GM21526 (cell line): ENCODE results near the gene OR6V1.

Source experiments
- ATAC-seq: cut with Tn5 transposase; IDR thresholded peaks from one replicate; pipeline ENCODE4 v1.9.1; 2021; ENCODE audit warnings: moderate library complexity; ENCODE audit not compliant: unreplicated experiment, low FRiP score

The OR6V1 gene

GRCh38 chr7:143052041-143052440, at the start of gene OR6V1:
Gene OR6V1 (plus strand): TSS chr7:143052341. CDS start chr7:143052341, 0 bp downstream.
- ATAC-seq = no peak

- ATAC-seq = no peak
Measured at GRCh38 chr7:143002898-143003297, 49.2 kb upstream of the OR6V1 start.

DNA sequence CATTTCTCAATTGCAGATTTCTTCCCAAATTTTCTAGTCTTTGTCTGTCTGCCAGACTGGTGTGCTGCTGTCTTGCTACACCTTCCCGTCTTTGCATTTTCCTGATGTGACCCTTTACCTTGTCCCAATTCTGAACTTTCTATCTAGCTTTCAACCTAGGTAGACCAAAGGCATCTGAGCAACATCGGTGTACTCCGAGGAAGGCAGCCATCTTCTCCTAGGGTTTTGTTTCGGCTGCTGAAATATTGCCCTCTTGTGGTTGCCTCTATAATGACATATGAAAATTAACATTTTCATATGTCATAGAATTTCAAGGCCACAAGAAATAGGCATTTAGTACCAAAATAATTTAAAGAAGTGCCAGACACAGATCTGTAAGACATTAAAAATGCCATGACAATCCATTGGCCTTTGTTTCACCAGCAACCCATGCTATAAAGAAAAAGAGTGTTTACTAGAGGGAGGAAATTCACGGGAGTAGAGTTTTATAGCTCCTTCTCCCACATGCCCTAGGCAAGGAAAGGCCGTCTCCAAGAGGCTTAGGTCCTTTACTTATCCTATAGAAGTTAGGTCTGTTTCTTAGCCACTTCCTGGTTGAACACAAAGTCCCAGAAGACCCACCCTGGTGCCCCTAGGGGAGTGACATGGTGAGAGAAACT, 48.6 kb upstream of the OR6V1 start:
- ATAC-seq = peak; percentile 60

GRCh38 chr7:143005632-143006260, 46.4 kb upstream of the OR6V1 start:
- no peak for ATAC-seq

DNA sequence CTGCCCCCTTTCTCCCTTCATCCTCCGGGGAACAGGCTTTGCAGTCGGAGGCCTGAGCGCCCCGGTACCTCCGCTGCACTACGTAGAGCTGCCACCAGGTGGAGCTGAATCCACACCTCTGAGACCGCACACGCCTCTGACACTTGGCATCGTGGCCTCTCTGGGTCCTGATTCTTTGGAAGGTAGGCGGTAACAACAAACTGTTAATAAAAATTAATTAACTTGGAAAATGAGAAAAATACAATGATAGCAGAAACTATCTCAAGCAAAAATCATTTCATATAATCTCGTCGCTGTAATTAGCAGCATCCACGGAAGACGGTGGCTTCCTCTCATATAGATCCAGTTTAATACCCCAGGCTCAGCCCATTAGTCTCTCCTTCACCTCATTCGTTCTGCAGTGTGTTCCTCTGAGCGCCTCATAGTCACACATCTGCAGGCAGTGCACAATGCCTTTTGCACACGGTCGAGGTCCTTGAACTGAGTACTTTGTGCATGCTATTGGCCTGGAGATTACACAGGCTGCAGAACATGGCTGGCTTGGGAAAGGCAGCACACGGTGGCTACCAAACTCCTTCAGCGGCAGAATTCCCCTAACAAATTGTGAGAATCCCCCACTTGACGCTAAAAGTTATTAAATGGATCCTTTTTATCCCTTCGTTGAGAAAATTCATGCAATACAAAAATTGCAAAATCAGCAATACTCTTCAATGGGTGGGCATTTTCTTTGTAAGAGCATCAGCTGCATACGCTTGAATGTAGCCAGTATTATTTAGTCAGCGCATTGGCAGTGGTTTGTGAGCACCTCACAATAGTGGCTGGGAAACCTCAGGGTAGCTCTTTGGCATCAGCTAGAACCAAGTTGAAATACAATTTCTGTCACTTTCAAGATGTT, 43.9 kb upstream of the OR6V1 start:
- peak; percentile 90 for ATAC-seq

DNA sequence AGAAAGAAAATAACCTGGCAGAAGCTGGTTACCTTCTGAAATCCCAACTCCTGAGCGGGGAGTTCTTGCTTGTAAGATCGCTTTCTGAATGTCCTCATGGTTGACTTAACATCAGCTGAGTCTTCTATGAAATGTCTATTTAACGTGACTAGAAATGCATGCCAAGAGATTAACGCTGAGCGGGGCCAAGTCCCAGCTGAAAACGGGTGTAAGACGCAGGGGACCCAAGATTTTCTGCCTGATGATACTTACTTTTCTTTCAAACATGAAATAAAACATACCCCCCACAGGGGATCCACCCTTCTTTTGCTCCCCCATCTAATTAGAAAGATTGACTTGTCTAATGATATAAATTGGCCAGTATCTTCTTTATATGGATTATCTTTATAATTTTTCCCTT, 40.1 kb upstream of the OR6V1 start:
- ATAC-seq = no peak

DNA sequence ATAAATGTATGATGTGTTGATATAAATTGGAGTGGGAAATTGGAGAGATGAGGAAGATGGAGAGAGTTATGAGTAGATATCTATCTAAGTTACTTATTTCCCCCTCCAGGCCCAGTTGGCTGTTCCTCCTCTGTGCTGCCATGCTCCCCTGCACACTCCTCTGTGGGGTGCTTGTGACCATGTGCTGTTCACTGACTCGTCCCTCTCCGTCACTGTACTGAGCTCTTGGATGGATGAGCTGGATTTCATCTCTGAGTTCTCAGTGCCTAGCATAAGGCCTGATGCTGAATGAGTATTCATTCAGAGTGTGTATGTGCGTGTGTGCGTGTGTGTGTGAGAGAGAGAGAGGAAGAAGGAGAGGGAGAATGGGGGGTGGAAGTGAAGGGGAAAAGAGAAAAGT, 39.7 kb upstream of the OR6V1 start:
- no peak for ATAC-seq

DNA sequence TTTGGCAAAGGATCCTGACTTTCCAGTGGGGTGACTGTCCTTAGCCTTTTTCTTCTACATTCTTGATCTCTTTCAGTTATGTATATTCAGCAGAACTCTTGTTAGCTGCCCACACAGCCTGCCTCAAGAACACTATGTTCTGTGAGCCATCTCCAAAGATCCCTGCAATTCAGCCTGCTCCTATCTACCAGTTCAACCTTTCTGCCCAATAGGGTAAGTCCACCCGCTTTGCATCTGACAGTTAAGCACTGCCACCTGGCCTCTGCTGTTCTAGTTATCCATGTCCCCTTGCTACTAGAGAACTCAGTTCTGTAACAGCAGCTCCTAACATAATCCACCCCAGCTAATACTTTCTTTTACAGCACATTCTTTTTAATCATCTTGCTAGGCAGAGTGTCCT, 38.7 kb upstream of the OR6V1 start:
- no peak for ATAC-seq

DNA sequence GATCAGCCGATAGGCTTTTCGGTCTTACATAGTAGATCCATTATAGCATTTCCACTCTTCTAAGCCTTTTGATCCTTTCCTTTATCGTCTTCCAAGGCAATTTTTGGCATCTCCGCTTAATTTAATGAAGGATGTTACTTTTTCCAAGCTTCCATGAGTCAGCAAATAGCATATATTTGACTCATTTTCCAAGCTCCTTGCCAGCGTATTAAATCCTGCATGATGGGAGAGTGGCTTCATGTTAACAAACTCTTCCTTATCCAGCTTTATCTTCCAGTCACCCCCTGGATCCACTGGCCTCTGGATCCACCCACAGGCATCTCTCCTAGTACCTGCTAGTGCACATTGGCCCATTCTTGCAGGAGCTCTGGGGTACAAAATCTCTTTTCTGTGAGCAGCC, 38.2 kb upstream of the OR6V1 start:
- no peak for ATAC-seq

GRCh38 chr7:143015084-143015483, 37.1 kb upstream of the OR6V1 start:
- ATAC-seq = peak; percentile 98

GRCh38 chr7:143015926-143016490, 36.1 kb upstream of the OR6V1 start:
- no peak for ATAC-seq

DNA sequence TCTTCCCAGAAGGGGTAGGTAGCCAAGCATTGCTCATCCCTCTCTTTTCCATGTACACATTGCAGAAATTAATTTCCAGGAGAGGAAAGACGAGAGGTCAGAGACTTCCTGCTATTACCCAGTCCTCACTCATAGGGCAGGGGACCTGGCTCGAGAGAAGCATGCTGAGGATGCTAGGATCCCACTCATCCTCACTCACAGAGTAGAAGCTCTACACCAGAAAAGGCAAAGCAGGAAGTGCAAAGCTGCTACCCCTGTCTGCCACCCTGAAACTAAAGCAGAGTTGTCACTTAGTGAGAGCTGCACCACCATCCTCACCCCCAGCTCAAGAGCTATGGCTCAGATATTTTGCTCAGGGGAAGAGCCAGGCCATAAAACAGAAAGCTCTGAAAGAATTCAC, 35.1 kb upstream of the OR6V1 start:
- no peak for ATAC-seq

DNA sequence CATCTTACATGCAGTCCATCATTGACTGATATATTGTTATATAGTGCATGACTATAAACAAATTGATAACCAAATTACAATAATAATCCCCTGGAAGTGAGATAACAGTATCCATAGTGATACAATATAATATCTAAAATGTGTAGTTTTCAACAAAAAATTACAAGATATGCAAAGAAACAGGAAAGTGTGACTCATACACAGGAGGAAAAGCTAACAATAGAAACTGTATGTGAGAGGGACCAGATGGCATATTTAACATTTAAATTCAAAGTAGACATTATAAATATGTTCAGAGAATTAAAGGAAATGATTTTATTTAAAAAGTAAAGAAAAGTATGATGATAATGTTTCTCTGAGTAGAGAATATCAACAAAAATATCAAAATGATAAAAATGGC, 33.2 kb upstream of the OR6V1 start:
- no peak for ATAC-seq

GRCh38 chr7:143023047-143023446, 29.1 kb upstream of the OR6V1 start:
- no peak for ATAC-seq

- ATAC-seq = no peak
Measured at GRCh38 chr7:143025371-143025770, 26.8 kb upstream of the OR6V1 start.

DNA sequence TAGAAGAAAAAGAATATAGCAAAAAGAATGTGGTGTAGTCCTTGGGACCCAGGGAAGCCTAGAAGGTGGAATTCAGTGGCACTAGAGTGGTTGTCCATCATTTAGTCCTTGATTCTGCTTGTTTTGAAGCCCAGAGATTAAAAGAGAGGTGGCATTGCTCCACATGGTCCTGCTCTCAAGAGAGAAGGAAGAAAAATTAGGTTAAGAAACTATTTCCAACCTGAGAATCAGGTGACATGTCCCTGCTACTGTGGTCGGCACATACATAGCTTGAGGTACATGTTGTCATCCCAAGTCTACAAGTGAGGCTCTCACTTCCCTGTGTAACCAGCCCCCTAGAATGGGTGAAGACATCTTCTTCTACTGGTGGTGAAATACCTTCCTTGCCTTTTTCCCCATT, 25.1 kb upstream of the OR6V1 start, which contains the start of gene OR9A2:
Gene OR9A2, minus strand, starts transcription at position 101 of the 400 bp plus-strand sequence. Its CDS starts 0 bp downstream, at position 101.
- ATAC-seq = no peak

GRCh38 chr7:143027683-143028082, 24.5 kb upstream of the OR6V1 start:
- no peak for ATAC-seq

DNA sequence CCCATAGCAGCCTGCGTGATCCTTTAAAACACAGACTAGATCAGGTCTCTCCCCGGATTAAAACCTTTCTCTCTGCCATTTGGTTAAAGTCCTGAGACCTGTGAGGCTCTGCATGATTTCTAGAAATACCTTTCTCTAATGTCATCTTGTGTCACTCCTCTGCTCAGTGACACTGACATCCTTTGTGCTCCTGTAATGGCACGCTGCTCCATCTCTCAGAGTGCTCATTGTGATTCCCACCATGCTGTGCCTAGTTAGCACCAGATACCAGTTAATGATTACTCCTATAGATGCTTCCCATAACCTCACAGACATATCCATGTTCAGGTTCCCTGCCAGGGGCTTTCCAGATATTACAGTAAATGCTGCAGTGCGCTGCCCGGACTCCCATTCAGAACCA, 13.5 kb upstream of the OR6V1 start:
- ATAC-seq = no peak

DNA sequence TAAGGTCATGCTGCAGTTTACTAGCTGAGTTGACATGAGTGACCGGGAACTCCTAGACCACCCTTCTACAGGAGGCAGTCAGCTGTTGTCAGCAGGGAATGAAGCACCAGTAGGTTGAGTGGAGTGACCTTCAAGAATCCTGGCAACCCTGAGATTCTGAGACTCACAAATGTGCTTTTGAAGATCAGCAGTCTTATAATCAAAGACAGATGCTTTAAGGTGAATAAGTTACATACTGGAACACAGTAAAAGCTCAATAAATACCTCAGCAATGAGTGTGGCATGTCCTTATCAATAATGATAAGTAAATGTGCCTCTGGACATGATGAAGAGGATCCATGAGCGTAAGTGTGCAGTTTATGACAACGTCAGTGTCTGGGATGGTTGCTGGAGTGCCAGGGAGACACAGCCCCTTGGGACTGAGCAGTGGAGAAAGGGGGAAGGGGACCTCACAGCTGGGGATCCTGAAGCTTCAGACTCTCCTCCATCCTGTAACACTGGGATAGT, 11.9 kb upstream of the OR6V1 start:
- ATAC-seq = no peak

- no peak for ATAC-seq
Measured at GRCh38 chr7:143041346-143041745, 10.8 kb upstream of the OR6V1 start.
